ENCODE measurements around the gene NDUFA5. TPM values are rescaled to one million over a fixed set of nuclear protein-coding genes. Genes with fewer than 3 reads are reported as not detected.

NDUFA5 gene
- total RNA-seq (31.1 and 45.4 TPM in 2 replicates), polyA plus RNA-seq (26.0 and 35.8 TPM in 2 replicates), polyA minus RNA-seq (ENCODE audit: low replicate concordance) (0.35 TPM in 1 of 2 replicates, not detected in the other)
- 32.7 and 55.6 TPM in 2 replicates for polyA plus RNA-seq (2012)

- DNase-seq (ENCODE audit: low read depth in 2 of 2), result peak; percentile 99
- no peak for TF ChIP-seq CTCF (conservative IDR thresholded peaks at IDR 0.05 in 1 of 2, IDR thresholded peaks at IDR 0.05 in 1 of 2; ENCODE audit: low read depth in 1 of 2, low read length in 2 of 2)
- TF ChIP-seq EZH2 (IDR thresholded peaks at IDR 0.05; ENCODE audit: low read length, missing control alignments), result no peak
Measured at GRCh38 chr7:123557398-123558288, at the start of gene NDUFA5. NDUFA5 (minus strand) TSS chr7:123557818; CDS start chr7:123557795, 23 bp downstream.

GRCh38 chr7:123604739-123605138 is 47.1 kb upstream of the NDUFA5 start:
- no peaks in the 10 kb centered on the region for H3K36me3 ChIP-seq (ENCODE audit: control insufficient read depth, insufficient read depth, low read length)
- no peak overlapping the region for H3K4me2 ChIP-seq (ENCODE audit: extremely low read depth, insufficient read depth, low read length)
- H4K20me1 ChIP-seq (ENCODE audit: control insufficient read depth, extremely low read depth, insufficient read depth, low read length), result no peaks in the 10 kb centered on the region
- no peak overlapping the region for H3K4me3 ChIP-seq (replicated peaks in 1 of 4; ENCODE audit: control extremely low read depth in 1 of 4, insufficient read depth in 1 of 4, low read depth in 3 of 4, low read length in 4 of 4)
- no peak for DNase-seq (ENCODE audit: low read depth in 2 of 2)
- no peak overlapping the region for H3K27ac ChIP-seq (ENCODE audit: insufficient read depth, low read length)
- H3K9me3 ChIP-seq (ENCODE audit: control insufficient read depth, insufficient read depth, low read depth, low read length), result no peaks in the 10 kb centered on the region
- H3K4me1 ChIP-seq (ENCODE audit: control insufficient read depth, extremely low read depth, insufficient read depth, low read length), result no peaks in the 10 kb centered on the region
- no peak overlapping the region for H3K9ac ChIP-seq (ENCODE audit: insufficient read depth, low read length)
- H3K27me3 ChIP-seq (ENCODE audit: control insufficient read depth, insufficient read depth, low read length), result no peaks in the 10 kb centered on the region
- H2AFZ ChIP-seq (ENCODE audit: low read length), result no peak overlapping the region
- no peaks in the 10 kb centered on the region for H3K79me2 ChIP-seq (ENCODE audit: control insufficient read depth, insufficient read depth, low read length)
- TF ChIP-seq EZH2 (IDR thresholded peaks at IDR 0.05; ENCODE audit: low read length, missing control alignments), result no peak
- TF ChIP-seq CTCF (conservative IDR thresholded peaks at IDR 0.05 in 1 of 2, IDR thresholded peaks at IDR 0.05 in 1 of 2; ENCODE audit: low read depth in 1 of 2, low read length in 2 of 2), result no peak

More at GRCh38 chr7:123557398-123558288, at the start of gene NDUFA5:
- Histone ChIP-seq H3K36me3 (ENCODE audit: control insufficient read depth, insufficient read depth, low read length) (no peaks in the 10 kb centered on the region), H3K9ac (ENCODE audit: insufficient read depth, low read length) (peak within 1 kb of the TSS; percentile 70), H3K9me3 (ENCODE audit: control insufficient read depth, insufficient read depth, low read depth, low read length) (no peaks in the 10 kb centered on the region), H3K27ac (ENCODE audit: insufficient read depth, low read length) (peak within 1 kb of the TSS; percentile 90), H3K27me3 (ENCODE audit: control insufficient read depth, insufficient read depth, low read length) (no peaks in the 10 kb centered on the region), H3K4me3 (replicated peaks in 1 of 4; ENCODE audit: control extremely low read depth in 1 of 4, insufficient read depth in 1 of 4, low read depth in 3 of 4, low read length in 4 of 4) (peak within 1 kb of the TSS; percentile 81 to 100 (median 98)), H2AFZ (ENCODE audit: low read length) (peak within 1 kb of the TSS; percentile 100), H4K20me1 (ENCODE audit: control insufficient read depth, extremely low read depth, insufficient read depth, low read length) (no peaks in the 10 kb centered on the region), H3K4me1 (ENCODE audit: control insufficient read depth, extremely low read depth, insufficient read depth, low read length) (peaks cover 2% of the 10 kb centered on the region), H3K79me2 (ENCODE audit: control insufficient read depth, insufficient read depth, low read length) (peaks cover 8% of the 10 kb centered on the region), H3K4me2 (ENCODE audit: extremely low read depth, insufficient read depth, low read length) (peak within 1 kb of the TSS; percentile 90)

DNA sequence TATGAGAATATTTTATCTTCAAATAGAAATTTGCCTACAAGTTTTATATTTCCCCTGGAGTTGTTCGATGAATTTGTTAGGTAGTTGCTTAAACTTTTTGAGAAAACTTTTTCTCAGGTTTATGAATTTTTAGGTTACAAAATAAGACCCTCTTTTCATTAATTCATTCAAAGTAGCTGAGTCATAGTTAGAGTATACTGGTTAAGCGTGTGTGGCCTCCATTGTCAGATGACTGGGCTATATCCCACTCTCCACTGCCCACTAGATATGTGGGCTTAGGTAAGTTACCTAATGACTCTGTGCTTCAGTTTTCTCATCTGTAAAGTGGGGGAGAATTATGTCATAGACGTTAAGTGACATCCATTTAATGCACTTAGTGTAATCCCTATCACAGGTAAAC is 45.0 kb upstream of the NDUFA5 start:
- no peak overlapping the region for H3K4me3 ChIP-seq (replicated peaks in 1 of 4; ENCODE audit: control extremely low read depth in 1 of 4, insufficient read depth in 1 of 4, low read depth in 3 of 4, low read length in 4 of 4)

More for the DNA sequence above, 45.0 kb upstream of the NDUFA5 start:
- Histone ChIP-seq H2AFZ (ENCODE audit: low read length) (no peak overlapping the region), H3K36me3 (ENCODE audit: control insufficient read depth, insufficient read depth, low read length) (no peaks in the 10 kb centered on the region), H3K79me2 (ENCODE audit: control insufficient read depth, insufficient read depth, low read length) (no peaks in the 10 kb centered on the region), H3K27ac (ENCODE audit: insufficient read depth, low read length) (no peak overlapping the region), H3K9me3 (ENCODE audit: control insufficient read depth, insufficient read depth, low read depth, low read length) (no peaks in the 10 kb centered on the region), H3K4me2 (ENCODE audit: extremely low read depth, insufficient read depth, low read length) (no peak overlapping the region), H4K20me1 (ENCODE audit: control insufficient read depth, extremely low read depth, insufficient read depth, low read length) (no peaks in the 10 kb centered on the region), H3K9ac (ENCODE audit: insufficient read depth, low read length) (no peak overlapping the region), H3K4me1 (ENCODE audit: control insufficient read depth, extremely low read depth, insufficient read depth, low read length) (no peaks in the 10 kb centered on the region), H3K27me3 (ENCODE audit: control insufficient read depth, insufficient read depth, low read length) (no peaks in the 10 kb centered on the region)
- no peak for TF ChIP-seq CTCF (conservative IDR thresholded peaks at IDR 0.05 in 1 of 2, IDR thresholded peaks at IDR 0.05 in 1 of 2; ENCODE audit: low read depth in 1 of 2, low read length in 2 of 2)
- no peak for TF ChIP-seq EZH2 (IDR thresholded peaks at IDR 0.05; ENCODE audit: low read length, missing control alignments)
- DNase-seq (ENCODE audit: low read depth in 2 of 2), result no peak

Data from fibroblast of lung (primary cell).